GM11168 (cell line): ENCODE results near the gene ME3.

Source experiments
- in situ Hi-C: fragments of 300-500 bp; cut with MboI; formaldehyde crosslinking; loops from one replicate; pipeline ENCODE4 v1.12.0; 2022; ENCODE audit warnings: low sequenced_read_pairs; ENCODE audit not compliant: unreplicated experiment

The ME3 gene

GRCh38 chr11:86672007-86672621, at the start of gene ME3:
TSS of gene ME3 (minus strand) at chr11:86672616.
- in situ Hi-C loops: no loop called here

DNA sequence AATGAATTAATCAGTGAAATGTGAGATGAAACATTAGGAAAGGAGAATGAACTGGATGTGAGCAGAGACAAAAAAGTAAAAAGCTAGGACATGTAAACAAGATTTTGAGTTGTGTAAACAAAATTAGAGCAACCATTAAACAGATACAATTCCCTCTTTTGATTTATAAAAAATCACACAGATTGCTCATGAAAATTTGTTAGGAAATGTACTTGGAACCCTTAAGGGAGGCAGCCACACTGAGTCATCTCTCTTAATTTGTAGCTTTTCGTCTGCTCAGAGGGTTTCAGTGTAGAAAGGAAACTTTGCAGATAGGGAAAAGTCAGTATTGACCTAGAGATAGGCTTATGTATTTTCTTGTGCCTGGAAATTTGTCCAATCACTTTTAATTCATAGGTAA, 49.6 kb upstream of the ME3 start:
- in situ Hi-C loops: no loop called here

- in situ Hi-C loops: no loop called here
Observed at GRCh38 chr11:86720546-86720945, 48.1 kb upstream of the ME3 start.

- in situ Hi-C loops: no loop called here
Observed at GRCh38 chr11:86719781-86720463, 47.5 kb upstream of the ME3 start.

DNA sequence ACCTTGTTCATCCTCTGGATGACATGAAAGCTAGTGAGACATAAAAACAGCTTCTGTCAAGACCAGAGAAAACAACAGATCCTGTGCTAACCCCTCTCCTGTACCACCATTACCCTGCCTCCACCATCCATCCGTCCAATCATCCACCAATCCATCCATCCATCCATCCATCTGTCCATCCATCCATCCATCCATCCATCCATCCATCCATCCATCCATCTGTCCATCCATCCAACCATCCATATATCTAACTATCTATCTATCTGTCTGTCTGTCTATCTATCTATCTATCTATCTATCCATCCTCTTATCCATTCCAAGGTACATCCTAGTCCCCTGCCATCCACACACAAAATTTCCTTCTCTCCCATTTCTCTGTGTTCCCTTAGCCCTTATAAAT, 46.6 kb upstream of the ME3 start:
- in situ Hi-C loops: no loop called here

GRCh38 chr11:86718521-86718920, 46.1 kb upstream of the ME3 start:
- in situ Hi-C loops: no loop called here

- in situ Hi-C loops: no loop called here
Observed at GRCh38 chr11:86717817-86718501, 45.5 kb upstream of the ME3 start.

GRCh38 chr11:86715611-86716010, 43.2 kb upstream of the ME3 start:
- in situ Hi-C loops: no loop called here

DNA sequence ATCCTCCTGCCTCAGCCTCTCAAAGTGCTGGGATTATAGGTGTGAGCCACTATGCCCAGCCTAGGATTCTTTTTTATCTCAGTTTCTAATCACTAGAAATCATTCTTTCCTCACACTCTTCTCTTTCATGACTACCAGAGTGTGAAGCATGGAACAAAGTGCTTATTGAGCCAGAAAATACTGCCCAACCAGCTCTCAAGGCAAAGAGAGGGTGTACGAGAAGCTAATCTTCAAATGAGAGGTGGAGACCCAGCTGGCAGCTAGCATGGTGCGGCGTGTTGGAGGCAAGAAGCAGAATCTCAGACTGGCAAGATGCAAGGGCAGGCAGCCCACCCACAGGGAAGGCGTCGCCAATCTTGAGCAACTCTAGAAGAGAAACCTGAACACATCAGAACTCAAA, 41.1 kb upstream of the ME3 start:
- in situ Hi-C loops: no loop called here

DNA sequence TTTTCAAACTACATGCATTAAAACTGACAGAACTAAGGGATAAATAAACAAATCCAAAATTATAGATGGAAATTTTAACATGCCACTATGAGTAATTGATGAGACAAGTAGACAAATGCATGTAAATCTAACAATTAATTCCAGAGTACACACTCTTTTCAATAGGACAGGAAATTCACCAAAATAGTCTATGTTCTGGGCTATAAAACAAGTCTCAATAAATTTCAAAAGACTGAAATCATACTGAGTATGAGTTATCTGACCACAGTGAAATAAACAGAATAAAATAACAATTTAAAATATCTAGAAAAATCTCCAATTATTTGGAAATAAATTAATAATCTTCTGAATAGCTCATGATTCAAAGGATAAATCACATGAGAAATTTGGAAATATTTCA, 38.5 kb upstream of the ME3 start:
- in situ Hi-C loops: no loop called here

- in situ Hi-C loops: no loop called here
Observed at GRCh38 chr11:86708669-86709068, 36.3 kb upstream of the ME3 start.

DNA sequence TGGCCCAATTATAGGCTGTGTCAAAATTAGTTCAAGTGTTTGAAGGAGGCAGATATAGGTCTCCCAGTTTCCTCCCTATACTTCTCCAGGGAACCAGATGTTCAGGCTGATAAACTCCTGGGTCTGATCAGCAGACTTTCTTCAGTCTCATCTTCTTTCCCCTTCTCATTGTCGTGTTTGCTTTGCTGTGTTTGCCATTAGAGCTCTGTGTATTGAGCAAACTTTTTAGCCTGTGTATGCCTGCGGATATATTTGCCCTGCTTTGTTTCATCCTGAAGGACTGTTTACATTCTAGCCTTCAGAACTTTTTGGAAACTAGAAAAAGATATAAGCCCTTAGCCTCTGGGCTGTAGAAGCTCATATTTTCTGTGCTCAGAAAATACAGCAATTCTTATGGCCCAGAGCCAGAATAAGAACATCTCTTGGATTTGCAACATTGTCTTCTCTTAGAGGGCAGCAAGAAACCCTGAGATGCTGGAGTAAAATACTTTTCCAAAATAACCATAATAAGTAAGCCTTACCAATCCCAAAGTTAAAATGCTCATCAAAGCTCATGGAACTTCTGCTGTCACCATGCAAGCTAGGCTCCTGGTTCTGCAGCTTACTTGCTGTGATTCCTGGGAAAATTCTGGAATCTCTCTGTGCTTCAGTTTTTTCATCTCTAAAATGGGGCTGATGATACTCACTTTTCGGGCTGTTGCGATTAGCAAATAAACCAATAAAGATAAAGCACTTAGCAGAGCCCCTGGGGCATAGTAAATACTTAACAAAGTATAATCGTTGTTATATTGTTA, 34.1 kb upstream of the ME3 start:
- in situ Hi-C loops: no loop called here

DNA sequence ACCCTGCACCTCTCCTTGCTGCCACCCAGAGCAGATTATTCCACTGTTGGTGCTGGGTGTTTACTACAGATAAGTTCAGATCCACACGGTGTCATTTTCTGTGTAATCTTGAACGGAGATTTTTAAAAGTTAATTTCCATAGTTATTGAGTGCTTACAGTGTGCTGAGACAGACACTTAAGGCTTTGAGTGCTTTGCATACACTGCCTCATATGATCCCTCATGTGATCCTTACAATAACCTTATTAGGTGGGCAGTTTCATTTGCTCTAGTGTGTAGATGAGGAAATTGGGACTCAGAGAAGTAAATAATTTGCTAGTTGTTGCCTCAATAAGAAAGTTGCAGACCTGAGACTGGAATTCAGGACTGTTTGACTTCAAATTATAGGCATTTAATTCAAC, 32.3 kb upstream of the ME3 start:
- in situ Hi-C loops: no loop called here

- in situ Hi-C loops: no loop called here
Observed at GRCh38 chr11:86703987-86704386, 31.6 kb upstream of the ME3 start.

- in situ Hi-C loops: no loop called here
Observed at GRCh38 chr11:86702220-86702983, 30.0 kb upstream of the ME3 start.

GRCh38 chr11:86699040-86699791, 26.8 kb upstream of the ME3 start:
- in situ Hi-C loops: no loop called here

- in situ Hi-C loops: no loop called here
Observed at GRCh38 chr11:86698639-86699038, 26.2 kb upstream of the ME3 start.

DNA sequence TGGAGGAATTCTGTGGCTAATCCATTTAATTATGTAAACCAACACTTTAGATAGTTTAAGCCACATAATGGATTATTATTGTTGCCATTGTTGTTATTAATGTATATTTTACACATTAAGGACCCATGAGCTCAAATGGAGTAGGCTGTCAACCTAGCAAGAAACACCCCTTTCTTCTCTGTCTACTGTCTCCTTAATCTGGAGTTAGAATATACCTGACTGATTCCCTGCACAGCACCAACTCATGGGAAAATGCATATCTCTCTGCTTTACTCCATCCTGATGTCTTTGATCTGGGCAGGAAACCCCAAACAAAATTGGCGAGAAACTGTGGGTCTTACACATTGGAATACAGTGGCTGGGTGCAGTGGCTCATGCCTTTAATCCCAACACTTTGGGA, 24.0 kb upstream of the ME3 start:
- in situ Hi-C loops: no loop called here

GRCh38 chr11:86696004-86696403, 23.6 kb upstream of the ME3 start:
- in situ Hi-C loops: no loop called here

DNA sequence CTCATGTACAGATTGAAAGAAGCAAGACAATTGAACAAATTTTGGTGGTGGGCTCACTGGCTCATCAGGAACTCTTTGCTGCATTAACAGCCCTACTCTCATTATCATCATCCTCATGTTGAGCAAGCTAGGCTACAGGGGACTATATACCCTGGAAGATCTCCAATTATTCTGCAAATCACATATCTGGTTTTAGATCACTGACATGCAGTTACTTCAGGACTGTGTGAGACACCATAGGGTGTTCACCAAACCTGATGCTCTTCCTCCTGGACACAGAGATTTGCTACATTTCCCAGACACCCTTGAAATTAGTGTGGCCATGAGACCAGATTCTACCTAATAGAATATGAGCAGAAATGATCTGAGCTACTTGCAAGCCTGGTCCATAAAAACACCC, 23.0 kb upstream of the ME3 start:
- in situ Hi-C loops: no loop called here
